ENCODE results near the gene RDX.
"Not testable (repeated sequence)": the region's sequence is repeated elsewhere in the genome, so short reads cannot be mapped to it uniquely, and the experiment has no call there.

Gene RDX

GRCh38 chr11:110200836-110201235, 95.6 kb downstream of the RDX start:
- no peak for DNase-seq (ENCODE audit: low read depth in 2 of 3, low spot score in 1 of 3)

DNA sequence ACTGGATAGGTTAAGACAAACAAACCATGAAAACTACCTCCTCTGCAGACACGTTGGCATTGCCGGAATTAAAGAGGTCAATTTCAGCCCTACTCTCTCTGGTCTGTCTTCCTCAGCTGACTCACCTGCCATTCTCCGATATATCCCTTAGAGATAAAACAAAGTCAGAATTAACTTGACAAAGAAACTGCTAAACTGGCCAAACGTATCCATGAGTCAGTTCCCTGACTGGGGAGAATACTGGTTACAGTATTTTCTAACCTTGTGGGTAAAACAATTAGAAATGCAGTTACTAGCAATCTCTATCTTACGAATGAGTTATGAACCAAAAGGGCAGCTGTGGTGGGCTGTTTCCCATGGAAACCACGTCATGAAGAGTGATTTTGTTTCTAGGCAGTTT, 96.2 kb downstream of the RDX start:
- DNase-seq (ENCODE audit: low read depth in 2 of 3, low spot score in 1 of 3): no peak

GRCh38 chr11:110199184-110199981, 97.0 kb downstream of the RDX start:
- no peak for DNase-seq (ENCODE audit: low read depth in 2 of 3, low spot score in 1 of 3)

DNA sequence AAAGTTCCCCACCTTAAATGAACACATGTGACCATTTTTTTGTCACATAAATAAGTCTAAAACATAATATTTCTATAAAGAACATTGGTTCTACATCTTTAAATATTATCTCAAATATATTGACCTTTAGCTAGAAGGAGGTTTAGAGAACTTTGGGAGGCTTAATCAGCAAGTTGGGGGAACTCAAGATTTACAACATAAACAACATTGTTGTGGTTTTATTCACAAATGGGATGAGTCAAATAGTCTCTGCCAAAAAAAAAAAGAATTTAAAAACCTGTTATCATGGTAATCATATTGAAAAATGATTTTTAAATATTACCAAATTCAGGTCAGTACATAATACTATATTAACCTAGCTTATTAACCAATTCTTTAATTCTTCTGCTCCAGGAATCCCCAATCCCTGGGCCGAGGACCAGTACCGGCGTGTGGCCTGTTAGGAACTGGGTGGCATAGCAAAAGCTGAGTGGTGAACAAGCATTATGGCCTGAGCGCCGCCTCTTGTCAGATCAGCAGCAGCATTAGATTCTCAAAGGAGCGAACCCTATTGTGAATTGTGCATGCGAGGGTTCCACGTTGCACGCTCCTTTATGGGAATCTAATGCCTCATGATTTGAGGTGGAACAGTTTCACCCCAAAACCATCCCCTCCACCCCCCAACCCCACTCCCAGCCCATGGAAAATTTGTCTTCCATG, 98.2 kb downstream of the RDX start:
- DNase-seq (ENCODE audit: low read depth in 2 of 3, low spot score in 1 of 3): no peak

DNA sequence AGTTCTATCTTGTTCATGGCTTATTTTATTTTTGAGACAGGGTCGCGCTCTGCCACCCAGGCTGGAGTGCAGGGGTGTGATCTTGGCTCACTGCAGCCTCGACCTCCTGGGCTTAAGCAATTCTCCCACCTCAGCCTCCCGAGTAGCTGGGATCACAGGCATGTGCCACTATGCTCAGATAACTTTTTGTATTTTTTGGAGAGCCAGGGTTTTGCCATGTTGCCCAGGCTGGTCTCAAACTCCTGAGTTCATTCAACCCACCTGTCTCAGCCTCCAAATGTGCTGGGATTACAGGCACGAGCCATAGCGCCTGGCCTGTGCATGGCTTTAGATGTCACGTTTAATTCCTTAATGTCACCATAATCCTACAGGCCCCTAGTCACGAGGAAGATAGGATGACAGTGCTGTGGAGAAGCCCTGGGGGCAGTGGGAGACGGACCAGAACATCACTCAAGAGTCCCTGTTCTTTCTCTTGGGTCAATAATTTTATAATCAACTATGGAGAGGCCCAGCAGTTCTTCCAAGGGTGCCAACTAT, 99.5 kb downstream of the RDX start:
- DNase-seq (ENCODE audit: low read depth in 2 of 3, low spot score in 1 of 3): no peak

GRCh38 chr11:110196241-110196754, 100.1 kb downstream of the RDX start:
- DNase-seq (ENCODE audit: low read depth in 2 of 3, low spot score in 1 of 3): no peak

DNA sequence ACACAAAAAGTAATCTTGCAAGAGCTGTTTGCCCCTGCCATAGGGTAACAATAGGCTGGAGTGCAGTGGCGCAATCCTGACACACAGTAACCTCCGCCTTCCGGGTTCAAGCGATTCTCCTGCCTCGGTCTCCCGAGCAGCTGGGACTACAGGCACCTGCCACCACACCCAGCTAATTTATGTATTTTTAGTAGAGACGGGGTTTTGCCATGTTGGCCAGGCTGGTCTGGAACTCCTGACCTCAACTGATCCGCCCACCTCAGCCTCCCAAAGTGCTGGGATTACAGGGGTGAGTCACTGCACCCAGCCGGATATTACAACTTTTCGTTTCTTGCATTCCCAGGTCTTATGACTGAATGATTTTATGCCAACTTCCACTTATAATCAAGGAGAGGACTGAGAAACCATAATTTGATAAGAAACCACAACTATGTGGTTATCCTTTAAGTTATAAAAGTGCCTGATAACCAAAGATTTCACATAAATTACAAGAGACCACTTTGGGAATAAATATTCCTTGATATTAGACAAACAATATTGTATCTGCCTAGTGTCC, 102.1 kb downstream of the RDX start:
- DNase-seq (ENCODE audit: low read depth in 2 of 3, low spot score in 1 of 3): not testable (repeated sequence)

DNA sequence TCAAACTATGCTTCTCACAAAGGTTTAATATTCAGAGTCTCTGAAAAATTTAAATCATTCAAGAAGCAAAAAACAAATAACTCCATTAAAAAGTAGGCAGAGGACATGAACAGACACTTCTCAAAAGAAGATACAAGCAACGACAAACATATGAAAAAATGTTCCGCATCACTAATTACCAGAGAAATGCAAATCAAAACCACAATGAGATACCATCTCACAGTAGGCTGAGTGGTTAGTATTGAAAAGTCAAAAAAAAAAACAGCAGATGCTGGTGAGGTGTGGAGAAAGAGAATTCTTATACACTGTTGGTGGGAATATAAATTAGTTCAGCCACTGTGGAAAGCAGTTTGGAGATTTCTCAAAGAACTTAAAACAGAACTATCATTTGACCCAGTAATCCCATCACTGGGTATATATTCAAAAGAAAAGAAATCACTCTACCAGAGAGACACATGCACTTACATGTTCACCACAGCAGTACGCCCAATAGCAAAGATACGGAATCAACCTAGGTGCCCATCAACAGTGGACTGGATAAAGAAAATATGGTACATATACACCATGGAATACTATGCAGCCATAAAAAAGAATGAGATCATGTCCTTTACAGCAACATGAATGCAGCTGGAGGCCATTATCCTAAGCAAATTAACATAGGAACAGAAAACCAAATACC, 103.7 kb downstream of the RDX start:
- DNase-seq (ENCODE audit: low read depth in 2 of 3, low spot score in 1 of 3): not testable (repeated sequence)

DNA sequence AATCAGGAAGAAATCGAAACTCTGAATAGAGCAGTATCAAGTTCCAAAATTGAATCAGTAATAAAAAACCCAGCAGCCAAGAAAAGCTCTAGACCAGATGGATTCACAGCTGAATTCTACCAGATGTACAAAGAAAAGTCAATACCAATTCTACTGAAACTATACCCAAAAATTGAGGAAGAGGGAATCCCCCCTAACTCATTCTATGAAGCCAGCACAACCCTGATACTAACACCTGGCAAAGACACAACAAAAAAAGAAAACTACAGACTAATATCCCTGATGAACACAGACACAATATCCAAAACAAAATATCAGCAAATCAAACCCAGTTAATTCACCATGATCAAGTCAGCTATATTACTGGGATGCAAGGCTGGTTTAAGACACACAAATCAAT, 105.5 kb downstream of the RDX start:
- DNase-seq (ENCODE audit: low read depth in 2 of 3, low spot score in 1 of 3): no peak

DNA sequence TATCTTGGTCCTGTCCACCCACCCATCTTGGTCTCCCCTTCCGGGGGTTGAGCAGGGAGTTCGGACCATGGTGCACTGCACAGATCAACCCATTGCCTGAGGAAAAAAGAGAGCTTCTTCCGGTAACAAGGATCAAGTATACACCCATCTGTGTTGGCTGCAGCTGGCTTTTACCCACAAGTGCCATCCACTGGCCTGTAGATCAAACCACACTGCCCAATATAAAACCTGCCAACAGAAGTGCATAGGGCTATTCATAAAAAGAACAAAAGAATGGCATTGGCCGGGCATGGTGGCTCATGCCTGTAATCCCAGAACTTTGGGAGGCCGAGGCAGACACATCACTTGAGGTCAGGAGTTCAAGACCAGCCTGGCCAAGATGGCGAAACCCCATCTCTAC, 108.7 kb downstream of the RDX start:
- no peak for DNase-seq (ENCODE audit: low read depth in 2 of 3, low spot score in 1 of 3)

- no peak for DNase-seq (ENCODE audit: low read depth in 2 of 3, low spot score in 1 of 3)
Observed at GRCh38 chr11:110186867-110187266, 109.5 kb downstream of the RDX start.

GRCh38 chr11:110186456-110186855, 110.0 kb downstream of the RDX start:
- no peak for DNase-seq (ENCODE audit: low read depth in 2 of 3, low spot score in 1 of 3)

DNA sequence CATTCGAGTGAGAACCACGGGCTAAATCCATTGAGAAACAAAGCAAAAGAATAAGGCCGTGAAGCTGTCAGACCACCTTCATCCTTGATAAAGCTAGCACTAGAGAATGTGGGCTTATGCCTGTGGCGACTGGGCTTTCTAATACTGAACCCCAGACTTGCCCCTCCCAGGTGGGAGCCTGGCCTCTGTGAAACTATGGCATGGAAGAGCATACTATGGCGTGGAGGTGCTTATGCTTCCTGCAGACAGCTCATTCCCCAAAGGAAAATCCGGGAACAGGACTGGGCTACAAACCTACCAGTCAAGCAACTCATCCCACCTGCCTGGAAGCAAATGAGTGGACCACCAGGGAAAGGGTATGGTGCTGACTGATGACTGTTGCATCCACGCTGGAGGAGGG, 110.8 kb downstream of the RDX start:
- no peak for DNase-seq (ENCODE audit: low read depth in 2 of 3, low spot score in 1 of 3)

GRCh38 chr11:110185121-110185591, 111.3 kb downstream of the RDX start:
- no peak for DNase-seq (ENCODE audit: low read depth in 2 of 3, low spot score in 1 of 3)

DNA sequence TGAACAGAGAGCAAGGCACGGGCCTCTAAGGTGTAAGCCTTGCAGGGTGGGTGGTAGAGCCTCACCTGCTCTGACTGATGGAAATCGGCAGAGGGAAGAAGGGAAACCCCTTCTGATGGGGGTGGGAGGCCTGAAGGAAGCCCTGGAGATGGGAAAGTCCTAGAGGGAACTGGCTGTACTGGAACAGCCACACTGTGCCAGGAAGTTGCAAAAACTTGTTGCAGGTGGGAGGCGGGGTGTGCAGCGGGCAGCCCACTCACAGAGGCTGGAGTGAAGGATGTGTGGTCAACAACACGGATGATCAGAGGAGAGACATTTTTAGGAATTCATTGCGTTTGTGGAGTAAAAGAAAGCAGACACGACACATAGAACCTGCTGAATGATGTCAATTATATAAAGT, 112.0 kb downstream of the RDX start:
- DNase-seq (ENCODE audit: low read depth in 2 of 3, low spot score in 1 of 3): no peak

DNA sequence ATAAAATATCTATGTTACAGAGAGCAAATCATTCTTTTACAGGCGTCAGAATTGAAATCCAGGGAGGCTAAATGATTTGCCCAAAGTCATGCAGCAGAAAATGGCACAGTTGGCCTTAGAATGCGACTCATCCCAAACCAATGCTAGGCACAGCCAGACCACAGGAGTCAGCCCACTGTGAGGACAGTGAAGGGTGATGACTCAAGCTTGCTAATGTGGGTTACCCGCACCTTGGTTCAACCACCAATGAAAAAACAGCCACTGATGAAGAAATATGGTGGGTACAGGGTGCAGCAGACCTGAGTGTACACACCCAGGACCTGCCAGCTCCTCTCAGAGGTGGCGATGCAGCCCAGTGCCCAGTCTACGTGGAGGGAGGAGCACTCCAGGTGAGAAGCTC, 113.5 kb downstream of the RDX start:
- DNase-seq (ENCODE audit: low read depth in 2 of 3, low spot score in 1 of 3): no peak

GRCh38 chr11:110179064-110179463, 117.3 kb downstream of the RDX start:
- no peak for DNase-seq (ENCODE audit: low read depth in 2 of 3, low spot score in 1 of 3)

DNA sequence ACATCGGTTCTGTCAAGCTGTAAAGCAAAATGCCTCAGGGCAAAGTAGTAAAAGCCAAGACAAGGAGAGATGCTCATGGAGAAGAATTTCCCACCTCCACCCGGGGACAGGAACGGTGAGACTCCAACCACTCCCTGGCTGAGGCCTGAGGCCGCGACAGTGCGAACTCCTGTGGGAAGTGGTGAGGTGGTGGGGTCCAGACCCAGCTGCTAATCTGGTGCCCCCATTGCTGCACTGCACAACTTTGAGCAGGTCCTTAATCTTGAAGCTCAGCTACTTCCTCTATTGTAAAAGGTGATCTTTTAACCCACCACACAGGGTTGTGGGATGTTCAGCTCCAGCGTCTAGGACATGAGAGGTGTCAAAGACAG, 119.3 kb downstream of the RDX start:
- no peak for DNase-seq (ENCODE audit: low read depth in 2 of 3, low spot score in 1 of 3)

- no peak for DNase-seq (ENCODE audit: low read depth in 2 of 3, low spot score in 1 of 3)
Observed at GRCh38 chr11:110176366-110177085, 119.9 kb downstream of the RDX start.

GRCh38 chr11:110174645-110175310, 121.6 kb downstream of the RDX start:
- no peak for DNase-seq (ENCODE audit: low read depth in 2 of 3, low spot score in 1 of 3)
